ENCODE results near the gene CEP20. TPM values are rescaled to one million over a fixed set of nuclear protein-coding genes. Genes with fewer than 3 reads are reported as not detected.
A peak's percentile ranks its signal among the peaks of the same experiment; 100 is the strongest.
"Not testable (repeated sequence)": the region's sequence is repeated elsewhere in the genome, so short reads cannot be mapped to it uniquely, and the experiment has no call there.

The CEP20 gene, protein sequence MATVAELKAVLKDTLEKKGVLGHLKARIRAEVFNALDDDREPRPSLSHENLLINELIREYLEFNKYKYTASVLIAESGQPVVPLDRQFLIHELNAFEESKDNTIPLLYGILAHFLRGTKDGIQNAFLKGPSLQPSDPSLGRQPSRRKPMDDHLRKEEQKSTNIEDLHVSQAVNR
- 32.0 and 33.0 TPM in 2 replicates for polyA plus RNA-seq (2013)

- H3K9ac ChIP-seq (ENCODE audit: low read length), result peak within 1 kb of the TSS; percentile 95
- H2BK12ac ChIP-seq (ENCODE audit: low read length), result no peak within 1 kb of the TSS
- no CpG with 5 or more reads among the region's 41 CpGs for WGBS (ENCODE audit: extremely low coverage, insufficient coverage, insufficient read length)
- H2BK5ac ChIP-seq (ENCODE audit: low read depth, low read length, poor library complexity), result peak within 1 kb of the TSS; percentile 73
- H3K79me1 ChIP-seq (ENCODE audit: low read length), result peaks cover 4% of the 10 kb centered on the region
- peaks cover 7% of the 10 kb centered on the region for H3K79me2 ChIP-seq (ENCODE audit: control insufficient read depth, insufficient read depth, low read length, poor library complexity)
- H2AFZ ChIP-seq (ENCODE audit: insufficient read depth, low read length, poor library complexity), result peak within 1 kb of the TSS; percentile 61
- peaks cover 0 to under 1% of the 10 kb centered on the region in 2 experiments for H3K36me3 ChIP-seq (ENCODE audit: control insufficient read depth in 1 of 2, insufficient read depth in 2 of 2, low read length in 2 of 2)
- H2AK5ac ChIP-seq (ENCODE audit: low read length), result no peak within 1 kb of the TSS
- H4K91ac ChIP-seq (ENCODE audit: low read depth, low read length), result peak within 1 kb of the TSS; percentile 80
- H3K23ac ChIP-seq (ENCODE audit: low read length), result no peak within 1 kb of the TSS
- H4K12ac ChIP-seq (ENCODE audit: low read depth, low read length), result peak within 1 kb of the TSS; percentile 63
- peaks cover 4 to 5% of the 10 kb centered on the region in 2 experiments for H3K4me1 ChIP-seq (ENCODE audit: control insufficient read depth in 1 of 2, insufficient read depth in 2 of 2, low read length in 2 of 2)
- peak within 1 kb of the TSS; percentile 38 for H3K18ac ChIP-seq (ENCODE audit: low read length)
- H3K9me3 ChIP-seq (ENCODE audit: insufficient read depth, low read depth, low read length), result no peaks in the 10 kb centered on the region
- peak within 1 kb of the TSS; percentile 95 for H3K4me3 ChIP-seq (ENCODE audit: low read depth, low read length)
- DNase-seq, result peak; percentile 99
- no peaks in the 10 kb centered on the region for H3K27me3 ChIP-seq (ENCODE audit: insufficient read depth, low read length)
- peak within 1 kb of the TSS; percentile 37 for H2BK120ac ChIP-seq (ENCODE audit: insufficient read depth, low read length, poor library complexity)
- no peak within 1 kb of the TSS for H3K27ac ChIP-seq (ENCODE audit: low read depth, low read length)
- H3K4me2 ChIP-seq (ENCODE audit: low read length), result peak within 1 kb of the TSS; percentile 70
- peak within 1 kb of the TSS; percentile 40 for H3K14ac ChIP-seq (ENCODE audit: low read length)
- peak within 1 kb of the TSS; percentile 69 for H3K4ac ChIP-seq (ENCODE audit: low read depth, low read length)
- peak within 1 kb of the TSS; percentile 83 for H4K8ac ChIP-seq (ENCODE audit: low read depth, low read length)
These were observed at the start of gene CEP20 for GRCh38 chr16:15888072-15888976. Gene CEP20, minus strand, starts transcription at chr16:15888603. Its CDS starts 18 bp downstream, at chr16:15888585.

DNA sequence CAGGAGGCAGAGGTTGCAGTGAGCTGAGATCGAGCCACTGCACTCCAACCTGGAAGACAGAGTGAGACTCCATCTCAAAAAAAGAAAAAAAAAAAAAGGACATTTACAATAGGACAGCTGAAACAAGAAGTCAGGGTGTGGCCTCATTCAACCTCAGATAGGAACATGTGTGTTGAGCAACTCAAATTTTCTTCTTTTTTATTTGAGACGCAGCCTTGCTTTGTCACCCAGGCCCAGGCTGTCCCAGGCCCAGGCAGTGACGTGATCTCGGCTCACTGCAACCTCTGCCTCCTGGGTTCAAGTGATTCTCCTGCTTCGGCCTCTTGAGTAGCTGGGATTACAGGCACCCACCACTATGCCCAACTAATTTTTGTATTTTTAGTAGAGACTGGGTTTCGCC, 48.4 kb upstream of the CEP20 start:
- not testable (repeated sequence) for H3K4me3 ChIP-seq (ENCODE audit: low read depth, low read length); H3K4ac ChIP-seq (ENCODE audit: low read depth, low read length); H3K79me1 ChIP-seq (ENCODE audit: low read length); H3K9me3 ChIP-seq (ENCODE audit: insufficient read depth, low read depth, low read length); H4K91ac ChIP-seq (ENCODE audit: low read depth, low read length); H3K27ac ChIP-seq (ENCODE audit: low read depth, low read length); H3K36me3 ChIP-seq (ENCODE audit: control insufficient read depth in 1 of 2, insufficient read depth in 2 of 2, low read length in 2 of 2); H3K18ac ChIP-seq (ENCODE audit: low read length); H3K9ac ChIP-seq (ENCODE audit: low read length); H3K23ac ChIP-seq (ENCODE audit: low read length); H2BK12ac ChIP-seq (ENCODE audit: low read length); DNase-seq; H3K79me2 ChIP-seq (ENCODE audit: control insufficient read depth, insufficient read depth, low read length, poor library complexity); H2AFZ ChIP-seq (ENCODE audit: insufficient read depth, low read length, poor library complexity); H2AK5ac ChIP-seq (ENCODE audit: low read length); H3K4me2 ChIP-seq (ENCODE audit: low read length); H2BK120ac ChIP-seq (ENCODE audit: insufficient read depth, low read length, poor library complexity); H4K8ac ChIP-seq (ENCODE audit: low read depth, low read length); H2BK5ac ChIP-seq (ENCODE audit: low read depth, low read length, poor library complexity); H3K4me1 ChIP-seq (ENCODE audit: control insufficient read depth in 1 of 2, insufficient read depth in 2 of 2, low read length in 2 of 2); H3K14ac ChIP-seq (ENCODE audit: low read length); H4K12ac ChIP-seq (ENCODE audit: low read depth, low read length); H3K27me3 ChIP-seq (ENCODE audit: insufficient read depth, low read length)
- no CpG with 5 or more reads among the region's 6 CpGs for WGBS (ENCODE audit: extremely low coverage, insufficient coverage, insufficient read length)

DNA sequence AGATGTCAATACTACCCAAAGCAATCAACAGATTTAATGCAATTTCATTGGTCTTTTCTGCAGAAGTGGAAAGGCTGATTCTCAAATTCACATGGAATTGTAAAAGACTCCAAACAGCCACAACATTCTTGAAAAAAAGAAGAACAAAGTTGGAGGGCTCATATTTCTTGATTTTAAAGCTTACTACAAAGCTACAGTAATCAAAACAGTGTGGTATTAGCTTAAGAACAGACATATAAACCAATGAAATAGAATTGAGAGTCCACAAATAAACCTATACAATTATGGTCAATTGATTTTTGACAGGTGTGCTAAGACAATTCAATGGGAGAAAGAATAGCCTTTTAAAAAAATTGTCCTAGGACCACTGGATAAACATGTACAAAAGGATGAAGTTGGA, 46.6 kb upstream of the CEP20 start:
- no peak overlapping the region for H3K18ac ChIP-seq (ENCODE audit: low read length)
- no peak overlapping the region for H3K27ac ChIP-seq (ENCODE audit: low read depth, low read length)
- H2AFZ ChIP-seq (ENCODE audit: insufficient read depth, low read length, poor library complexity), result no peak overlapping the region
- H3K4me1 ChIP-seq (ENCODE audit: control insufficient read depth in 1 of 2, insufficient read depth in 2 of 2, low read length in 2 of 2), result no peaks in the 10 kb centered on the region
- H3K36me3 ChIP-seq (ENCODE audit: control insufficient read depth in 1 of 2, insufficient read depth in 2 of 2, low read length in 2 of 2), result no peaks in the 10 kb centered on the region
- H3K4ac ChIP-seq (ENCODE audit: low read depth, low read length), result no peak overlapping the region
- no peaks in the 10 kb centered on the region for H3K9me3 ChIP-seq (ENCODE audit: insufficient read depth, low read depth, low read length)
- no peak overlapping the region for H2BK12ac ChIP-seq (ENCODE audit: low read length)
- H3K4me2 ChIP-seq (ENCODE audit: low read length), result no peak overlapping the region
- H3K14ac ChIP-seq (ENCODE audit: low read length), result no peak overlapping the region
- H2AK5ac ChIP-seq (ENCODE audit: low read length), result no peak overlapping the region
- no peaks in the 10 kb centered on the region for H3K79me1 ChIP-seq (ENCODE audit: low read length)
- H3K9ac ChIP-seq (ENCODE audit: low read length), result no peak overlapping the region
- H3K79me2 ChIP-seq (ENCODE audit: control insufficient read depth, insufficient read depth, low read length, poor library complexity), result no peaks in the 10 kb centered on the region
- H4K12ac ChIP-seq (ENCODE audit: low read depth, low read length), result no peak overlapping the region
- no peak overlapping the region for H2BK120ac ChIP-seq (ENCODE audit: insufficient read depth, low read length, poor library complexity)
- H3K4me3 ChIP-seq (ENCODE audit: low read depth, low read length), result no peak overlapping the region
- H2BK5ac ChIP-seq (ENCODE audit: low read depth, low read length, poor library complexity), result no peak overlapping the region
- H4K91ac ChIP-seq (ENCODE audit: low read depth, low read length), result no peak overlapping the region
- H4K8ac ChIP-seq (ENCODE audit: low read depth, low read length), result no peak overlapping the region
- H3K23ac ChIP-seq (ENCODE audit: low read length), result no peak overlapping the region
- no peak for DNase-seq
- no peaks in the 10 kb centered on the region for H3K27me3 ChIP-seq (ENCODE audit: insufficient read depth, low read length)

DNA sequence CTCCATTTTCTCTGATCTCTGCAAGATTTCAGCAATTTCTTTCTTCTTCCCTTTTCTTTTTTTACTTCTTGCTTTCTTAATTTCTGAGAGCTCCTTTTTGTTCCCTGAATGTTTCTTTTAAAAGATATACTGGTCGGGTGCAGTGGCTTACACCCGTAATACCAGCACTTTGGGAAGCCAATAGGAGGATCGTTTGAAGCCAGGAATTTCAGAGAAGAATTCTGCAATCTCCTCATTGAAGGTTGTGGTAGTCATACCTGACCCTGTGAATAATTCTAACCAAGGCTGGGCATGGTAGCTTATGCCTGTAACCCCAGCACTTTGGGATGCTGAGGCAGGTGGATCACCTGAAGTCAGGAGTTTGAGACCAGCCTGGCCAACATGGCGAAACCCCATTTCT, 45.4 kb upstream of the CEP20 start:
- WGBS (ENCODE audit: extremely low coverage, insufficient coverage, insufficient read length), result no CpG with 5 or more reads among the region's 4 CpGs
- Histone ChIP-seq H2AK5ac (ENCODE audit: low read length) (no peak overlapping the region), H2AFZ (ENCODE audit: insufficient read depth, low read length, poor library complexity) (no peak overlapping the region), H3K23ac (ENCODE audit: low read length) (no peak overlapping the region), H4K12ac (ENCODE audit: low read depth, low read length) (no peak overlapping the region), H3K9ac (ENCODE audit: low read length) (no peak overlapping the region), H2BK5ac (ENCODE audit: low read depth, low read length, poor library complexity) (no peak overlapping the region), H3K4ac (ENCODE audit: low read depth, low read length) (no peak overlapping the region), H3K18ac (ENCODE audit: low read length) (no peak overlapping the region), H3K4me2 (ENCODE audit: low read length) (no peak overlapping the region), H2BK12ac (ENCODE audit: low read length) (no peak overlapping the region), H4K91ac (ENCODE audit: low read depth, low read length) (no peak overlapping the region), H3K14ac (ENCODE audit: low read length) (no peak overlapping the region), H3K4me1 (ENCODE audit: control insufficient read depth in 1 of 2, insufficient read depth in 2 of 2, low read length in 2 of 2) (no peaks in the 10 kb centered on the region), H3K79me1 (ENCODE audit: low read length) (no peaks in the 10 kb centered on the region), H3K79me2 (ENCODE audit: control insufficient read depth, insufficient read depth, low read length, poor library complexity) (no peaks in the 10 kb centered on the region), H3K27ac (ENCODE audit: low read depth, low read length) (no peak overlapping the region), H3K4me3 (ENCODE audit: low read depth, low read length) (no peak overlapping the region), H4K8ac (ENCODE audit: low read depth, low read length) (no peak overlapping the region), H3K9me3 (ENCODE audit: insufficient read depth, low read depth, low read length) (no peaks in the 10 kb centered on the region), H3K27me3 (ENCODE audit: insufficient read depth, low read length) (no peaks in the 10 kb centered on the region), H2BK120ac (ENCODE audit: insufficient read depth, low read length, poor library complexity) (no peak overlapping the region), H3K36me3 (ENCODE audit: control insufficient read depth in 1 of 2, insufficient read depth in 2 of 2, low read length in 2 of 2) (no peaks in the 10 kb centered on the region)
- peak; percentile 53 to 84 for DNase-seq
